Measurements from ENCODE around the gene LPIN1. TPM values are rescaled to one million over a fixed set of nuclear protein-coding genes. Genes with fewer than 3 reads are reported as not detected.

LPIN1 gene, protein sequence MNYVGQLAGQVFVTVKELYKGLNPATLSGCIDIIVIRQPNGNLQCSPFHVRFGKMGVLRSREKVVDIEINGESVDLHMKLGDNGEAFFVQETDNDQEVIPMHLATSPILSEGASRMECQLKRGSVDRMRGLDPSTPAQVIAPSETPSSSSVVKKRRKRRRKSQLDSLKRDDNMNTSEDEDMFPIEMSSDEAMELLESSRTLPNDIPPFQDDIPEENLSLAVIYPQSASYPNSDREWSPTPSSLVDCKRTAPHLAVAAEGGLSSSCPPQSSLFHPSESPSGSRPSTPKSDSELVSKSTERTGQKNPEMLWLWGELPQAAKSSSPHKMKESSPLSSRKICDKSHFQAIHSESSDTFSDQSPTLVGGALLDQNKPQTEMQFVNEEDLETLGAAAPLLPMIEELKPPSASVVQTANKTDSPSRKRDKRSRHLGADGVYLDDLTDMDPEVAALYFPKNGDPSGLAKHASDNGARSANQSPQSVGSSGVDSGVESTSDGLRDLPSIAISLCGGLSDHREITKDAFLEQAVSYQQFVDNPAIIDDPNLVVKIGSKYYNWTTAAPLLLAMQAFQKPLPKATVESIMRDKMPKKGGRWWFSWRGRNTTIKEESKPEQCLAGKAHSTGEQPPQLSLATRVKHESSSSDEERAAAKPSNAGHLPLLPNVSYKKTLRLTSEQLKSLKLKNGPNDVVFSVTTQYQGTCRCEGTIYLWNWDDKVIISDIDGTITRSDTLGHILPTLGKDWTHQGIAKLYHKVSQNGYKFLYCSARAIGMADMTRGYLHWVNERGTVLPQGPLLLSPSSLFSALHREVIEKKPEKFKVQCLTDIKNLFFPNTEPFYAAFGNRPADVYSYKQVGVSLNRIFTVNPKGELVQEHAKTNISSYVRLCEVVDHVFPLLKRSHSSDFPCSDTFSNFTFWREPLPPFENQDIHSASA
- total RNA-seq = 62.9 TPM
- long read RNA-seq, full-length matches to known transcripts = 7 of 42 reads
- long read RNA-seq, partial matches to known transcripts = 18 of 42 reads
- long read RNA-seq, other reads (novel, unspliced or antisense) = 17 of 42 reads

DNA sequence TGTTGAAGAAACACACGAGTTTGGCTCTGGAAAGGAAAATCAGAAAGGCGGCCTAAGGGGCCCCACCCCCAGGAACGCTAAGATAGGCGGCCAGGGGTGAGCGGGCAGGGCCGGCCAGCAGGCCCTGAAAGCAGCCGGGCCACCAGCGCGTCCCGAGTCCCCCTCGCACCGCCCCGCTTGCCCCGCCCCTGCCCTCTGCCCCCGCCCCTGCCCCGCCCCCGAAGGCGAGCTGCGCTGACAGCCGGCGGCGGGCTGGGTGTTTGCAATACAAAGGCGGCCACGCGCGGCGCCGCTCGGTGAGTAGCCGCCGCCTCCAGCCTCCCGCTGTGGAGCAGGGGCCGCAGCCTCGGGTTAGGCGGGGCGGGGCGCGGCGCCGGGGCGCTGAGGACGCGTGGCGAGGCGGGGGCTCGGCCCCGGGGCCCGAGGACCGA, at the start of gene LPIN1:
LPIN1 (plus strand) TSS at position 257 of the 431 bp plus-strand sequence. CDS start 18,910 bp downstream, outside the sequence.
- H3K27ac ChIP-seq = peak within 1 kb of the TSS; percentile 85
- intact Hi-C loops (cut with DNase I) = no loop called here
- no peaks in the 10 kb centered on the region for H3K9me3 ChIP-seq
- TF ChIP-seq, protein P1, sequence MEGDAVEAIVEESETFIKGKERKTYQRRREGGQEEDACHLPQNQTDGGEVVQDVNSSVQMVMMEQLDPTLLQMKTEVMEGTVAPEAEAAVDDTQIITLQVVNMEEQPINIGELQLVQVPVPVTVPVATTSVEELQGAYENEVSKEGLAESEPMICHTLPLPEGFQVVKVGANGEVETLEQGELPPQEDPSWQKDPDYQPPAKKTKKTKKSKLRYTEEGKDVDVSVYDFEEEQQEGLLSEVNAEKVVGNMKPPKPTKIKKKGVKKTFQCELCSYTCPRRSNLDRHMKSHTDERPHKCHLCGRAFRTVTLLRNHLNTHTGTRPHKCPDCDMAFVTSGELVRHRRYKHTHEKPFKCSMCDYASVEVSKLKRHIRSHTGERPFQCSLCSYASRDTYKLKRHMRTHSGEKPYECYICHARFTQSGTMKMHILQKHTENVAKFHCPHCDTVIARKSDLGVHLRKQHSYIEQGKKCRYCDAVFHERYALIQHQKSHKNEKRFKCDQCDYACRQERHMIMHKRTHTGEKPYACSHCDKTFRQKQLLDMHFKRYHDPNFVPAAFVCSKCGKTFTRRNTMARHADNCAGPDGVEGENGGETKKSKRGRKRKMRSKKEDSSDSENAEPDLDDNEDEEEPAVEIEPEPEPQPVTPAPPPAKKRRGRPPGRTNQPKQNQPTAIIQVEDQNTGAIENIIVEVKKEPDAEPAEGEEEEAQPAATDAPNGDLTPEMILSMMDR (IDR thresholded peaks at IDR 0.05) = no peak
- DNase-seq (peak; percentile 95), ATAC-seq (peak; percentile 90)
- H3K4me1 ChIP-seq = peaks cover 58% of the 10 kb centered on the region
- H3K27me3 ChIP-seq = no peaks in the 10 kb centered on the region
- no peaks in the 10 kb centered on the region for H3K36me3 ChIP-seq
- H3K4me3 ChIP-seq = peak within 1 kb of the TSS; percentile 90

DNA sequence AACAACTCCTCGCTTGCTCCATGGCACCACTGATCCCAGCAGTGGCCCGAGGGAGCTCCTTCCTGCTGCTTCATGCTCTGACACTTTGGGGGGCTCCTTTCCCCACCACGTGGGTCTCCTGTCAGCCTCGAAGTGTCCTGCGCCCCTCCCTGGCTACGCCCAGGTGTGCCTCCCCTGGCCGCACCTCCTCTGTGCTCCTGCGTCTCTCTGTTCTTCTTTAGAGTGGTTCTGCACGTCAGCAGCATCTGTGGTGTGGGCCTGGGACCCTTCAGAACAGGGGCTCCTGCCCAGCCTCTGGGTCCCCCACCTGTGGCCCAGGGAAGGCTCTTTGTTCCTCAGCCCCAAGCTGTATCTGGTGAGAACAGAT, 49.7 kb upstream of the LPIN1 start:
- no peak overlapping the region for H3K4me3 ChIP-seq
- H3K27ac ChIP-seq = no peak overlapping the region
- ATAC-seq = no peak
- no peak for DNase-seq
- peaks cover 21% of the 10 kb centered on the region for H3K4me1 ChIP-seq
- TF ChIP-seq, protein P1 (IDR thresholded peaks at IDR 0.05) = no peak
- intact Hi-C loops (cut with DNase I) = loop anchor here (5.0 kb wide), 1 partner anchor 86 kb away; no protein-coding TSS in a partner anchor
- no peaks in the 10 kb centered on the region for H3K9me3 ChIP-seq
- no peaks in the 10 kb centered on the region for H3K36me3 ChIP-seq
- H3K27me3 ChIP-seq = no peaks in the 10 kb centered on the region

DNA sequence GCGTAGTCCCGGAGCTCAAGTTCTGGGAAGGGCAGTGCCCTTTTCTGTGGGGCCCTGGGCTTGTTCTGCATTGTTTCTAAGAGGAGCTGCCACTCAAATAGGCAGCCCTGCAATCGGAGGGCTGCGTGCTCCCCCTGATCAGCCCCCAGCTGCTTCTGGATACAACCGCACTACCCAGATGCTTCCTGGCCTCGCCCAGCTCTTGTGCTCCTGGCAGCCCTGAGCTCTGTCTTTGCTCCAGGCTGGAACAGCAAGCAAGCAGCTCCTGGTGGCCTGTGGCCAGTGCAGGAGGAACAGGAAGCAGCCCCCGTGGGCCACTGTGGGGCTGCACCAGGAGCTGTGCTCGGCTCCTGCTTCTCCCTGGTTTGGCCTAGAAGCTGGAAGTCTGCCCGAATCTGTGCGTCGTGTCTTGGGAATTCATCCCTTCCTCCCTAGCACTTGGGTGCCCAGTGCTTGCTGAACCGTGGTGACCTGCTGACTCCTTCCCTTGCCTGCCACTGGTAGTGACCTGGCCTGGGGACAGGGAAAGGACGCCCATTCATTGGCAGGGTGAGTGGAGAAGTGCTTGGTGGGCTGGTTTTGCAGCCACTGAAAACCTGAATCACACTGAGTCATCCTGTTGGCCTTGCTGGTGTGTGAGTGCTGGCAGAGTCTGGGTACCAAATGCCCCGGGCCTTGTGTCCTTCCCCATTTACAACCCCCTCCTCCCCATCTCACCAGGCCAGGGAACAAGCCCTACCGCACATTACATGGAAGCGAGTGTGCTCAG, 49.1 kb upstream of the LPIN1 start:
- intact Hi-C loops (cut with DNase I) = loop anchor here (5.0 kb wide), 1 partner anchor 85 kb away; no protein-coding TSS in a partner anchor
- ATAC-seq = peak; percentile 36

DNA sequence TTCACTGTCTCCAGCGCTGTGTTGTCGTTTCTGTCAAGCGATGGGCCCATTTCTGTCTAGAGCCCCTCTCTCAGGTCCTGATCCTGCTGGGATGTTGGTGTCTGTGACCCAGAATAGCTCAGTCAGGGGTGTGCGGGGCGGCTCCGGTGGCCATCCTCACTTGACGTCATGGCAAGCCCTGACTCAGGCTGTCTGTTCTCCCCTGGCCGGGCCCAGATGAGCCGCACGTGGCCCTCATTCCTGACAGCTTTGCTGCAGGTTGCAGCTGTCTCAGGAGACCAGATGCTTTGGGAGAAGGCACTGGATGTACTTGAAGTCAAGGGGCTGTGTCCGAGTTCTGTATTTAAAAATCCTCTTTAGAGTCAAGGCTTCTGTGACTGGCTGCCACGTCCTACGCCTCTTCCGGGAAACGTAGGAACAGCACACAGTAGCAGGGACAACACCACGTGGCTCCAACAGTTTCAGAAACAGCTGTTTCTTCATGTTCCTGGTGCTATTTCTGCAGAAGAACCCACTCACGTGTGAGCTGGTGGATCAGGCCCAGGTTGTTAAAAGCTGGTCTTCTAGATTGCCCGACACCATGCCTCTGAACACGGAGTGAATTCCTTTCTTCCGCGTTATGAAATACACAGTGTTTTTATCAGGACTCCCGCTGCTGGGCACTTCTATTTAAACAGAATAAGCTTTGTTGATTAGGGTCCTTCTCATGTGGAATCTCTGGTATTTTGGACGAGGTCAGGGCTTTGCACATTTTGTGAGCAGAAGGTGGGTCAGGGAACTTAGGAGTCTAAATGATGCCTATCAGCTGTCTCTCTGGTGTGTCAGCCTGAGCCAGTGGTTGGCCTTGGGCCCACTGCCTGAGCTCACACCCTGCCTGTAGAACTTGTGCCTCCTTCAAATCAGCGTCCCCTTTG, 48.2 kb upstream of the LPIN1 start:
- Histone ChIP-seq H3K4me1 (peaks cover 19% of the 10 kb centered on the region), H3K27me3 (no peaks in the 10 kb centered on the region), H3K27ac (peak overlapping the region; percentile 73), H3K4me3 (no peak overlapping the region), H3K9me3 (no peaks in the 10 kb centered on the region), H3K36me3 (no peaks in the 10 kb centered on the region)
- intact Hi-C loops (cut with DNase I) = loop anchor here (5.0 kb wide), 1 partner anchor 84 kb away; no protein-coding TSS in a partner anchor
- ATAC-seq (peak; percentile 80), DNase-seq (peak; percentile 70)
- TF ChIP-seq, protein P1 (IDR thresholded peaks at IDR 0.05) = peak; percentile 8

More for the DNA sequence above, 49.1 kb upstream of the LPIN1 start:
- no peaks in the 10 kb centered on the region for H3K9me3 ChIP-seq
- no peak overlapping the region for H3K4me3 ChIP-seq
- H3K27me3 ChIP-seq = no peaks in the 10 kb centered on the region
- DNase-seq = peak; percentile 75
- TF ChIP-seq, protein P1 (IDR thresholded peaks at IDR 0.05) = no peak
- H3K4me1 ChIP-seq = peaks cover 21% of the 10 kb centered on the region
- H3K27ac ChIP-seq = peak overlapping the region; percentile 73
- H3K36me3 ChIP-seq = no peaks in the 10 kb centered on the region
